ENCODE results near the gene ADAM15. TPM values are rescaled to one million over a fixed set of nuclear protein-coding genes. Genes with fewer than 3 reads are reported as not detected.
A peak's percentile ranks its signal among the peaks of the same experiment; 100 is the strongest.

ADAM15 gene
- total and polyA plus RNA-seq, 2 donors (not counting 1 experiment from before 2014, with no cell fraction given) = 14.6 to 28.4 TPM

DNA sequence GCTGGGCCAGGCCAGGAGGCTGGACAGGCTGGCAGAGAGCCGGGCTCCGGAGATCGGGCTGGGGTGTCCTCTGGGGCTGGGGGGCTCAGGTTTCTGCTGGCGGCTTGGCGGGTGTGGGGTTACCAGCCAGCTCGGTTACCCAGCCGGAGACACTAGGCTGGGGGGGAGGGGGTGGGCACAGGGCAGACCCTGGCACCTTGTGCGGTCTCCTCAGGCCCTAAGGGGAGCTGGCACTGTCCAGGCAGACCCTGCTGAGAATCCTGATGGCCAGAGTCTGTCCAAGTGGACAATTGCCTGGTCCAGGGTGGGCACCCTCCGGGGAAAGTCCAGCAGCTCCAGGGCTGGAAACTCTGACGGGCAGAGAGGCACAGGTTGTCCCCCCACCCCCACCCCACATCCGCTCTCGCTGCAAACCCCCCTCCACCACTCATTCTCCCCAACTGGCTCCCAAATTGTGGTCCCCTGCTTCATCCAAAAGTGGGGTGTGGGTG lies 41.9 kb upstream of the ADAM15 start:
- intact Hi-C loops (cut with micrococcal nuclease) = no loop called here
- H2AFZ ChIP-seq (ENCODE audit: insufficient read depth, low read depth, low read length, poor library complexity, severe bottlenecking) = no peak overlapping the region
- peaks cover 35% of the 10 kb centered on the region for H4K20me1 ChIP-seq (ENCODE audit: control insufficient read depth, insufficient read depth, low read length, poor library complexity, severe bottlenecking)
- H3K9ac ChIP-seq (ENCODE audit: low read length) = no peak overlapping the region
- H3K27ac ChIP-seq (ENCODE audit: low read length in 2 of 2) = no peak overlapping the region
- Mint-ChIP-seq H3K4me3 (no peak overlapping the region), H3K9me3 (ENCODE audit: insufficient read depth) (no peaks in the 10 kb centered on the region), H3K27ac (peak overlapping the region; percentile 82), H3K27me3 (no peaks in the 10 kb centered on the region), H3K4me1 (peaks cover 81% of the 10 kb centered on the region)
- H3K36me3 ChIP-seq (replicated peaks in 1 of 2; ENCODE audit: control extremely low read depth in 1 of 2, control insufficient read depth in 1 of 2, extremely low read depth in 1 of 2, insufficient read depth in 2 of 2, low read length in 1 of 2) = peaks cover 0 to 15% of the 10 kb centered on the region in 2 experiments
- 93% methylated on average over 9 of the region's 12 CpGs for WGBS (ENCODE audit: insufficient coverage)
- peaks cover 100% of the 10 kb centered on the region in 2 donors for H3K4me1 ChIP-seq (ENCODE audit: control insufficient read depth in 2 of 2, insufficient read depth in 2 of 2, low read length in 2 of 2)
- no peaks in the 10 kb centered on the region for H3K9me3 ChIP-seq (ENCODE audit: control extremely low read depth in 1 of 3, control insufficient read depth in 2 of 3, insufficient read depth in 1 of 3, low read length in 2 of 3)
- H3K4me3 ChIP-seq (ENCODE audit: control extremely low read depth in 1 of 5, extremely low read depth in 1 of 5, insufficient read depth in 1 of 5, low read depth in 2 of 5, low read length in 4 of 5) = no peak overlapping the region
- H3K27me3 ChIP-seq (replicated peaks in 1 of 4; ENCODE audit: control extremely low read depth in 1 of 4, control insufficient read depth in 3 of 4, insufficient read depth in 4 of 4, low read length in 3 of 4) = no peaks in the 10 kb centered on the region
- ATAC-seq (ENCODE audit: low read depth) = no peak
- ChIA-PET POLR2A (no interaction called here), CTCF (interaction anchor here (17.4 to 18.4 kb wide), 2 partner anchors 5 to 9 kb away, joined by 295 read pairs; partner anchors contain the start of genes LENEP and ZBTB7B)
- no peak for TF ChIP-seq EZH2 (IDR thresholded peaks at IDR 0.05; ENCODE audit: borderline replicate concordance, insufficient read depth, low read depth, low read length, poor library complexity, severe bottlenecking)
- TF ChIP-seq, protein P1, sequence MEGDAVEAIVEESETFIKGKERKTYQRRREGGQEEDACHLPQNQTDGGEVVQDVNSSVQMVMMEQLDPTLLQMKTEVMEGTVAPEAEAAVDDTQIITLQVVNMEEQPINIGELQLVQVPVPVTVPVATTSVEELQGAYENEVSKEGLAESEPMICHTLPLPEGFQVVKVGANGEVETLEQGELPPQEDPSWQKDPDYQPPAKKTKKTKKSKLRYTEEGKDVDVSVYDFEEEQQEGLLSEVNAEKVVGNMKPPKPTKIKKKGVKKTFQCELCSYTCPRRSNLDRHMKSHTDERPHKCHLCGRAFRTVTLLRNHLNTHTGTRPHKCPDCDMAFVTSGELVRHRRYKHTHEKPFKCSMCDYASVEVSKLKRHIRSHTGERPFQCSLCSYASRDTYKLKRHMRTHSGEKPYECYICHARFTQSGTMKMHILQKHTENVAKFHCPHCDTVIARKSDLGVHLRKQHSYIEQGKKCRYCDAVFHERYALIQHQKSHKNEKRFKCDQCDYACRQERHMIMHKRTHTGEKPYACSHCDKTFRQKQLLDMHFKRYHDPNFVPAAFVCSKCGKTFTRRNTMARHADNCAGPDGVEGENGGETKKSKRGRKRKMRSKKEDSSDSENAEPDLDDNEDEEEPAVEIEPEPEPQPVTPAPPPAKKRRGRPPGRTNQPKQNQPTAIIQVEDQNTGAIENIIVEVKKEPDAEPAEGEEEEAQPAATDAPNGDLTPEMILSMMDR (IDR thresholded peaks at IDR 0.05) = no peak
- peaks cover 49% of the 10 kb centered on the region for H3K79me2 ChIP-seq (ENCODE audit: control insufficient read depth, insufficient read depth, low read length)
- H3K4me2 ChIP-seq (replicated peaks; ENCODE audit: low read depth, low read length, poor library complexity, severe bottlenecking) = peak overlapping the region; percentile 61
- DNase-seq = no peak

DNA sequence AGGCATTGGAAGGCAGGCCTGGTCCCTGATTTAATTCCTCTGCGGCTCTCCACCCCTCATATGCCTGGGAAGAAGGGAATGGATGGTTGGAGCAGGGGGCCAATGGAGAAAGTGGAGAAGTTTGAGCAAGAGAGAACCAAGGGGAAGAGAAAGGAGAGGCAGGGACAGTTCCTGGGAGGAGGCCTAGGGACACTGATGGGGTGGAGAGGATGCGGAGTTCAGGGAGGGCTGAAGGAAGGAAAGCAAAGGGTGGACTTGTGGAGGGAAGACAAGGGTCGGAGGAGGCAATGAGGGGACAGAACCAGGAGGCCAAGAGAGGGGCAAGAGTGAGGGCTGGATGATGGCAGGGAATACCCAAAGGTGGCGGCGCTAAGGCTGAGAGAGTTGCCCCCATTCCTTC lies 41.4 kb upstream of the ADAM15 start:
- H3K27ac Mint-ChIP-seq = peak overlapping the region; percentile 82
- peak overlapping the region; percentile 14 for H3K4me3 Mint-ChIP-seq
- Histone ChIP-seq H2AFZ (ENCODE audit: insufficient read depth, low read depth, low read length, poor library complexity, severe bottlenecking) (no peak overlapping the region), H3K36me3 (replicated peaks in 1 of 2; ENCODE audit: control extremely low read depth in 1 of 2, control insufficient read depth in 1 of 2, extremely low read depth in 1 of 2, insufficient read depth in 2 of 2, low read length in 1 of 2) (peaks cover 0 to 19% of the 10 kb centered on the region in 2 experiments), H3K4me1 (ENCODE audit: control insufficient read depth in 2 of 2, insufficient read depth in 2 of 2, low read length in 2 of 2) (peaks cover 99 to 100% of the 10 kb centered on the region in 2 donors), H3K9me3 (ENCODE audit: control extremely low read depth in 1 of 3, control insufficient read depth in 2 of 3, insufficient read depth in 1 of 3, low read length in 2 of 3) (no peaks in the 10 kb centered on the region), H3K79me2 (ENCODE audit: control insufficient read depth, insufficient read depth, low read length) (peaks cover 44% of the 10 kb centered on the region), H3K27me3 (replicated peaks in 1 of 4; ENCODE audit: control extremely low read depth in 1 of 4, control insufficient read depth in 3 of 4, insufficient read depth in 4 of 4, low read length in 3 of 4) (no peaks in the 10 kb centered on the region), H3K9ac (ENCODE audit: low read length) (no peak overlapping the region), H4K20me1 (ENCODE audit: control insufficient read depth, insufficient read depth, low read length, poor library complexity, severe bottlenecking) (peaks cover 35% of the 10 kb centered on the region), H3K27ac (ENCODE audit: low read length in 2 of 2) (no peak overlapping the region), H3K4me2 (replicated peaks; ENCODE audit: low read depth, low read length, poor library complexity, severe bottlenecking) (peak overlapping the region; percentile 61), H3K4me3 (ENCODE audit: control extremely low read depth in 1 of 5, extremely low read depth in 1 of 5, insufficient read depth in 1 of 5, low read depth in 2 of 5, low read length in 4 of 5) (no peak overlapping the region)
- H3K9me3 Mint-ChIP-seq (ENCODE audit: insufficient read depth) = no peaks in the 10 kb centered on the region
- intact Hi-C loops (cut with micrococcal nuclease) = no loop called here
- peaks cover 80% of the 10 kb centered on the region for H3K4me1 Mint-ChIP-seq
- DNase-seq (no peak), ATAC-seq (ENCODE audit: low read depth) (no peak)
- TF ChIP-seq EZH2 (IDR thresholded peaks at IDR 0.05; ENCODE audit: borderline replicate concordance, insufficient read depth, low read depth, low read length, poor library complexity, severe bottlenecking) = no peak
- TF ChIP-seq, protein P1 (IDR thresholded peaks at IDR 0.05) = no peak
- H3K27me3 Mint-ChIP-seq = no peaks in the 10 kb centered on the region
- 100% methylated on average over 2 of the region's 5 CpGs for WGBS (ENCODE audit: insufficient coverage)
- ChIA-PET CTCF (interaction anchor here (17.4 kb wide), 1 partner anchor 10 kb away, joined by 295 read pairs; the partner anchor contains the start of genes LENEP and ZBTB7B), POLR2A (interaction anchor here (0.6 kb wide), 1 partner anchor 35 kb away, joined by 3 read pairs; the partner anchor contains the start of gene CKS1B)
